GM19324 (cell line): Measurements from ENCODE around the gene EFCC1.
"Not testable (repeated sequence)": the region's sequence is repeated elsewhere in the genome, so short reads cannot be mapped to it uniquely, and the experiment has no call there.

Experiments
- ATAC-seq: cut with Tn5 transposase; IDR thresholded peaks from one replicate; pipeline ENCODE4 v1.9.1; 2021; ENCODE audit warnings: mild to moderate bottlenecking, moderate library complexity; ENCODE audit not compliant: unreplicated experiment, low FRiP score

EFCC1 gene

DNA sequence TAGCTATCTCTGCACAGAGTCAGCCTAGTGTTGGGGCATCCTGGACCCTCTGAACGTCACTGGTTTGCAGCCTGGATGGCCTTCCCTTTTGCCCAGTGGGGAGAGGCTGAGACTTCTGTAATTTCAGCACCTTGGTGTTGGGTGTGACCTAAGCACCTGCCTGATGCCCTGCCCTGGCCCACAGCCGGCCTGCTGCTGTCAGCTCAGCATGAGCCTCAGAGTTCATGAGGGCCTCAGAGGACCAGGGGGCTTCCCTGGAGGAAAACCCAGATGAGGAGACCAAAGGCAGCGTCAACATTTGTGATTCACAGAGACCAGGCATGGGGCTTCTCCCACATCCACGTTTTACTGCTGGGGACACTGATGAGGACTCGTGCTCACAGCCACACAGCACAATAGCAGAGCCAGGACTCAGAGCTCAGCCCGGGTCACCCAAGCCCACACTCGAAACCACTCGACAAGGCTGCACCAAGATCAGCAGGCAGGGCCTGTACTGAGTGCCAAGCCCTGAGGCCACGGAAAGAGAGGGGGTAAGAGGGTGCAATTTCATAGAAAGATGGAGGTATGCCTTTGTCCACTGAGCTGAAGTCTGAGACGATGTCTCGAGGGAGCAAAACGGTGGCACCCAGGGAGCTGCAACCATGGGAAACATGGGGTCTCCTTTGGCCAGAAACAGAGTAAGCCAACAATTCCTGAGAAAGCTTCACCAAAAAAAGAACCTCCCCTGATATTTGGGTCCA is 49.6 kb downstream of the EFCC1 start:
- ATAC-seq, result no peak

DNA sequence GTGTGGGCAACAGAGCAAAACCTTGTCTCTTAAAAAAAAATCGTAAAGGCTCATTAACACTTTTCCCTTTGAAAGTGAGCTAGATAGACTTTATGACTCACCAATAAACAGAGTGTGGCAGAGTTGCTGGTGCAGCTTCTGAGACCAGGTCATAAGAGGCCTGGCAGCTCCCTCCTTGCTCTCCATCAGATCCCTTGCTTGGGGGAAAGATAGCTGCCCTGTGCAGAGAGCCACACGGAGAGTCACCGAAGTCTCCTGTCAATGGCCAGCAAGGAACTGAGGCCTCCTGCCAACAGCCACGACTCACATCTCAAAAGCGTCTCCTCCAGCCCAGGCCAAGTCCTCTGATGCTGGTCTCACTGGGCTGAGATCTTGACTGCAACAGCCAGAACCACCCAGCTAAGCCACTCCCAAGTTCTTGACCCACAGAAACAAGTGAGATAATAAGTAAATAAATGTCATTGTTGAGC is 50.8 kb downstream of the EFCC1 start:
- ATAC-seq, result no peak

DNA sequence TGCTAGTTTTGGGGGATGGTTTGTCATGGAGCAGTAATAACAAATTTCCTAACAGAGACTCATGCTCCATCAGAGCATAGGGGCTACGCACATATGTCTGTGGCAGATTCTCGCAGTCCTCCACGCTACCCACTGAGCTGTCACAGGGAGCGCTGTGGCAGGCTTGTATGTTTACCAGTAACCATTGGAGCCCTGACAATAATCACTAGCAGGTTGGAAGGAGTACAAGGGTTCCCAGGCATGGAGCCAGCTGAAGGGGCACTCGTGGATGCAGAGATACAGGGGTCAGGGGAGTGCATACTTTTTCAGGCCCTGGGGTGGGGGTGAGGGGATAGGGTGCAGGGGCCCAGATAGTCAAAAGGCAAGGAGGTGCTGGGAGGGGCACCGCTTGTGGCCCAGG is 51.6 kb downstream of the EFCC1 start:
- ATAC-seq, result no peak

DNA sequence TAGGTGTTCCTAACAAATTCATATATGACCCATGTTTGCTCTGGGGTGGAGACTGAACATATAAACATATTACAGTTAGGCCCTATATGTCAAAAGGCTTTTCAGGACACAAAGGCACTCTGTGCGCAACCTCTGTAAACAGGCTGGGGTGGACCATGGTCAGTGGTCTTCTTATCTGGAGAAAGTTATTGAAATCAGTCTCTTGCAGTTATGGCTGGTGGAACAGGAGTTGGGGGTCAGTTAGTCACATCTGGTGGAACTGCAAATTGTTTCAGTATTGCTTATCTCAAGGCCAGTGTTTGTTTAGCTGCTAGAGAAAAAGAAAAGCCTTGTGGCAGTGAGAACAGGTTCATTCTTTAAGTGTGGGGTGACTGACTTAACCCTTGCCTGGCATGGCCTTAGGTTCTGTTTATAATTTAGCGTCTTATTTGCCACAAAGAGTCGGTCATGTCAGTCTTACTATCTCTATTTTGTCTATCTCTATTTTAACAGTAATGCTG is 53.6 kb downstream of the EFCC1 start:
- no peak for ATAC-seq

DNA sequence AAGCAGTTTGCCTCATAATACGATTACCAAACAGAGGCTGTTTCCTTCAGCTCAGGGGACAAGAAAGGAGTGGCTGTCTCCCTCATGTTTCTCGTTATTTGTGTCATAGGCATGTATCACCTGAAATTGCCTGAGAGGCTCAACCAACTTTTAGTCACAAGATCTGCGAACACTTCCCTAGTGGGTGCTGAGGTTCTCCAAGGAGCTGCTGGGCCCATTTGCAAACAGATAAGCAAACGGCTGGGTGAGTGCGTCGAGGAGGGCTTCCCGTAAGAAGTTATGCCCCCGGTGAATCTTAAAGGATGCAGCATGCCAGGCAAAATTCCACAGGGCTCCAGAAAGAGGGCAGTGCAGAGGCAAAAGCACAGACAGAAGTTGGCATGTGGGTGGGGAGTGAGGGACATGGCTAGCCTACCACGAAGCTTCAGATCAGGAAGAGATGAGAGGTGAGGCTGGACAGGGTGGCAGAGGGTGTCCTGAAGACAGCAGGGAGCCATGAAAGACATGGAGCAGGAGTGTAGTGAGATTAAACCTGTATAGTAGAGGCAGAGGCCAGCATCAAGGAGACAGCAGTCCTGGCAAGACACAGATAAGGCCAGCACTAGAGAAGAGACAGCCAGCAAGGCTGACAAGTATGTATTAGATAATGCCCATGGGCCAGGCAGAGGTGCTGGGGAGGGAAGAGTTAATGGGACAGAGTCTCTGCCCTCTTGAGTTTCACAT is 55.5 kb downstream of the EFCC1 start:
- ATAC-seq, result no peak

DNA sequence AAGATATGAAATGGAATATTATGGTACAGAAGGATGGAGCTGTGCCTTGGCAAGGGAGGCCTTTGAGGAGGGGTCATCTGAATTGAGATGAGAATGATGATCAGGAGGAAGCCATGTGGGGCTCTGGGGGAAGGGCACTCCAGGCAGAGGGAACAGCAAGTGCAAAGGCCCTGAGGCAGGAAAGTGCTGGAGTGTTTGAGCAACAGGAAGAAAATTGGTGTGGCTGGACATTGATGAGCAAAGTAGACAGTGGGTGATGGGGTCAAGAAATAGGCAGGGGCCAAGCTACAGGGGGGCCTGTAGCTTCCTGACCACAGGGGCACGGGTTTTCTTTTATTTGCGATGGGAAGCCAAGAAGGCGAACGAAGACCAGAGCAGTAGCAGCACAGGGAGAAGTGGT is 56.1 kb downstream of the EFCC1 start:
- no peak for ATAC-seq

DNA sequence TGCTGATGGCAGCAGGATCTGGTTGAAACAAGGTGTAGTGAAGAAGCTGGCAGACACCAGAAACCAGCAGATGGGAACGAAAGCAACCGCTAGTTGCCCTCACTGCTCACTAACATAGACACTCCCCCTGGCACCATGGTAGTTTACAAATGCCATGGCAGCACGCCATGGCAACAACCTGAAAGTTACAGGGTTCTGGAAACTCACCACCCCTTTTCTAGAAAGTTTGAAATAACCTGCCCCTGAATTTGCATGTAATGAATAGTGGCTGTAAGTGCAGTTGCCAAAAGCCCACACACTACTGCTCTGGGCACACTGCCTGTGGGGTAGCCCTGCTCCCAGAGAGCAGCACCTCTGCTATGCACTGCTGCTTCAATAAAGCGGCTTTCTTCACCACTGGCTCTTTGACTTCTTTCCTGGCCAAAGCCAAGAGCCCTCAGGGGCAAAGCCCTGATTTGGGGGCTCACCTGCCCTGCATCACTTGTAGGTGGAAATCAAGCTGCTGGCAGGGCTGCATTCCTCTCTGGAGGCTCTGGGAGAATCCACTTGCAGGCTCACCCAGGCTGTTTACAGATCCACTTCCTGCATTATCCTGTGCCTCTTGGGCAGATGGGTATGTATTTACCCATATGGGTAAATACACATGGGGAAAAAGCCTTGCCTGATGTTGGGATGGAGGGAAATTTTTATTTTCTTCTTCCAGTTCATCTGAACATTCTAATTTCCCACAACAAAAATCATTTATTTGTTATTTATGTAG is 57.5 kb downstream of the EFCC1 start:
- peak; percentile 89 for ATAC-seq

DNA sequence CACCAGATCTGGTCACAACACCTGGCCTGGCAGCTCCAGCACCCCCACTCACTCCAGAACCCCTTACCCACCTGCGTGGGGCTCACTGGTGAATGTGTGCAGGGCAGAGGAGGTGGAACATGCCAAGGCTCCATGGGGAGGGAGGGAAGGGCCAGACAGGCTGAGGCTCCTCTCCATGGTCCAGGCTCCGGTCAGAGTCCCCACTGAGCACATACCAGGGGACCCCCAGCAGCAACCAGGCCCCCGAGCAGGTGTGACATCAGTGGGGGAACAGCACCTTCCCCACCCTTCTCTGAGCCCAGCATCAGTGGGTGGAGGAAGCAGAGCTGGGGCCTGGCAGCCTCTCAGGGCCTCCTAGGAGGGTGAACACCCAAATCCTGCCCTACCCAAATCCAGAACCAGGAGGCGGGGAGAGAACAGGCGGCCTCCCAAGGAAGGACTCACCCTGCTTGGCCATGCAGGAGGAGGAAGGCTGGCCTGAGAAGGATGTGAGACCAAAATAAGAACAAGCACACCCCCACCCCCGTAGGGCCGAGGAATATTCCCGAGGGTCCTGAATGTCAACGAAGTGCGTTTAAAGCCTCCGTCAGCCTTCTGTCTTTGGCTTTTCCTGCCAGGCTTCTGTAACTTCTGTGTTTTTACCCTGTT is 58.3 kb downstream of the EFCC1 start:
- ATAC-seq, result no peak

DNA sequence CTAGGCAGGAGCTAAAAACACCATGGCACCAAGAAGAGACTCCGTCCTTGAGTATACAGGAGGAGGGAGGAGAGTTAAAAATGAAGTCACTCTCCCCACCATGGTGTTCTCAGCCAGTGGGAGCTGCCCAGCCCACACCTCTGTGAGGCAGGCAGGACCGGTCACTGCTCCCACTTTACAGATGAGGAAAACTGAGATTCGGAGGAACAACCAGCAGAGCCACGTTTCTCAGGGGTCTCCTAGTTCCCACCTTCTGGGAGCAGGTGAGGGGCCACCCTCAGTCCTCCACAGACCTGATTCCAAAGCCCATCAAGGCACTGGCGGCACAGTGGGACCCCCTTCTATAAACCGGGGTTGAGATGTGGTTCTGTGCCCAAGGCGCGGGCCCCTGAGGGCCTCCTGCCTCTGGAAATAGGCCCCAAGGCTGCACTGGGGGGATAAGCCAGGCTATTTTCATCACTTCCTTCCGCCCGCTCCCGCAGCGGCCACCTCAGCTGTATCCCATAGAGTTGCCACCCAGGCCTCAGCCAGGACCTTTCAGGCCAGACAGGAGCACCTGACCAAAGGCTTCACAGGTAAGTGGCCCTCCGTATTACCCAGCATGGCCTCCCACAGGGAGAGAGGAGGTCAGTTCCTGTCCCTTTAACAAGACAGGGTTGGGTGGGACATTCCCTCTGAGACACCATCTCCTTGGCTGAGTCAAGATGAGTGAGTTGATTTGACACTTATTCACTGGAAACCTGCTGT is 59.3 kb downstream of the EFCC1 start, which contains the start of gene GP9:
GP9 (plus strand) TSS at position 504 of the 747 bp plus-strand sequence. CDS start 961 bp downstream, outside the sequence.
- ATAC-seq, result no peak

DNA sequence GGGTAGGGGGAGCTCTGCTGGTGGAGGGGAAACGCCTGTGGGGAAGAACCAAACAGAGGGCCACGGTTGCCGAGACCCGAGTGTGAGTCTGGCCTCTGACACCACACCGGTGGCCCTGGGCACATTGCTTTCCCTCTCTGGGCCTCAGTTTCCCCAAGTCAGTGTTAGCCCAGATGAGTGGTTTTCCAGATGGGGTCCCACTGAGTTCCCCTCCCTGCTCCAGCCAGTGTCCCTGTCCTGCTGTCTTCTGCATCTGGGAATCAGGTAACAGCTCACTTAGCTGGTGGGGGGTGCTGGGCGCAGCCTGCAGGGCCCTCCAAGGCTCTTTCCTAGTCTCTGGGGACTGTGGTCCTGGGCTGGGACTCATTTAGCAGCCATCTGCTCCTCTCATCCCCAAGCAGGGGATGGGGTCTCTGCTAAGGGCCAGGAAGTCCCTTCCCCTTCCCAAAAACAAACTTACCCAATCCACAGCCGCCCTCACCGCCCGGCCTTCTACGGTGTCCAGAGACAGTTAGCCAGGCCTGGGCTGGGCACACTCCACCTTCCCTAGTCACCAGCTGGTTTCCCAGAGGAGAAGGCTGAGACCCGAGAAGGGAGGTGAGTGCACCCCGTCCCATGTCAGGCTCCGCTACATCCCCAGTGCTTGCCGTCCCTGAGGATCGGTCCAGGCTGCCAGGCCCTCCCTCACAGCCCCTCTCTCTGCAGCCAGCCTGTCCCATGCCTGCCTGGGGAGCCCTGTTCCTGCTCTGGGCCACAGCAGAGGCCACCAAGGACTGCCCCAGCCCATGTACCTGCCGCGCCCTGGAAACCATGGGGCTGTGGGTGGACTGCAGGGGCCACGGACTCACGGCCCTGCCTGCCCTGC is 60.2 kb downstream of the EFCC1 start:
- no peak for ATAC-seq

DNA sequence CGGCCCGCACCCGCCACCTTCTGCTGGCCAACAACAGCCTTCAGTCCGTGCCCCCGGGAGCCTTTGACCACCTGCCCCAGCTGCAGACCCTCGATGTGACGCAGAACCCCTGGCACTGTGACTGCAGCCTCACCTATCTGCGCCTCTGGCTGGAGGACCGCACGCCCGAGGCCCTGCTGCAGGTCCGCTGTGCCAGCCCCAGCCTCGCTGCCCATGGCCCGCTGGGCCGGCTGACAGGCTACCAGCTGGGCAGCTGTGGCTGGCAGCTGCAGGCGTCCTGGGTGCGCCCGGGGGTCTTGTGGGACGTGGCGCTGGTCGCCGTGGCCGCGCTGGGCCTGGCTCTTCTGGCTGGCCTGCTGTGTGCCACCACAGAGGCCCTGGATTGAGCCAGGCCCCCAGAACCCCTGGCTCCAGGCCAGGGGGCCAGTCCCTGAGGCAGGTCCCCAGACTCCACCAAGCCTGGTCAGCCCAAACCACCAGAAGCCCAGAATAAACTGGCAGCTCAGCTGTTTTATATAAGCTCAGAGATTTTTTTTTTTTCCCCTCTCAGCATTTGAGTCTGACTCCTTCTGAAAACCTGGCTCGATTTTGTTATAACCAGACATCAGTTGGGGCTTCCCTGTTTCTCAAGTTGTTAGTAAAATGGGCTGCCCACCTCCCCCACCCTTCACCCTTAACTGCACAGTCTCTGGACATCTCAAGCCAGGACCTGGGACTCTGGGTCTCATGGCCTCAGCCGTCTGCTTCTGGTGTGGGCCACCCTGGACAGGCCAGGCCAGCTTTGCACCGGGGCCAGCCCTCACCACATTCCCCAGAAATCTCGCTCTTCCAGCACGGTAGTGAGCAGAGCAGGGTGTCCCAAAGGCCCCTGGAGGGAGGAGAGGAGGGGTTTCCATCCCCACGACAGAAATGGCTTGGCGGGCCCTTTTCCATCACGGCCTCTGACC is 61.1 kb downstream of the EFCC1 start:
- no peak for ATAC-seq

DNA sequence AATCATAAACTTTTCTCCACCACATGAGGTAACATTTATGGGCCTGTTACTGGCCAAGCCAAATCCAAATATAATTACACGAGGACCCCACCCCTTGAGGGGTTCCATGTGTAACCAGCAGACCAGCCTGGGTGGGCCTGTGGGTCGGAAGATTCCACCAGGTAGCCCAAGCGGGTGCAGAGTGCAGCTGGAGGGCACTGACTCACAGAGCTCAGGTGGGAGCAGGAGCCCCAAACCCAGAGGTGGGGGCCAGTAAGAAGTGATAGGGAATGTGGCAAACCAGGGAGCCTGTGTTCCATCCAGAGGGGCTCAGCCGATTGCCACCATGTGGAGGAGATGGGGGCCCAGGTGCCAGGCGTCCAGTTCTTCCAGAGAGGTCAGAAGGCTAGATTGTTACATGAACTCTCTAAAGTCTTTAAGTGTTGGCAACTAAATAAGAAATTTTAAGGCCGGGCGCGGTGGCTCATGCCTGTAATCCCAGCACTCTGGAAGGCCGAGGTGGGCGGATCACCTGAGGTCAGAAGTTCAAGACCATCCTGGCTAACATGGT is 62.1 kb downstream of the EFCC1 start:
- ATAC-seq, result no peak

DNA sequence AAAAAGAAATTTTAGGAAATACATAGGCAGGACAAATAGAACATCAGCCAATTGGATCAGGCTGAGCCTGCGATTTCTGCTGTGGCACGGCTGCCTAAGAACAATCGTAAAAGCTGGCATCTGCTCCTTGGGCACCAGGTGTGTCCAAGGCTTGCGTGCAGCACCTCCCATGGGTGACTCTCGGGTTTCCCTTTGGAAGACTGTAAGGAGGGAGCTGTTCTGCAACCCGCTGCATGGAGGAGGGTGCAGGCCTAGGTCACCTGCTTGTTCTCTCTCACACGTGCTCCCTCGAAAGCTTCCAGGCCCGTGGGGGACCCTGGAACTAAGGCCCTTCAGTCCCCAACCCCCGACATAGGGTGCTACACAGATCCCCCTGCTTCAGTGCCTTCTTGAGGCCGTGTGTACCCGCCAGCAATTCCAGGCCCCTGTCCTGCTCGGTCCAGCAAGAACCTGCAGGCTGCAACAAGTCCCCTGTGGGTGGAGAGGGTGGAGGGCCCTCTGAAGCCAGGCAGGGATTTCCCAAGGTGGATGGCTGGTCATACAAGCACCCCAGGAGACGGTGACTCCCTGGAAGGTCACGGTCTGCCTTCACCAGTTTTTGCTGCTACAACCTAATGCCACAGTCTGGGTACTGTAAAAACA is 62.9 kb downstream of the EFCC1 start:
- ATAC-seq, result no peak

DNA sequence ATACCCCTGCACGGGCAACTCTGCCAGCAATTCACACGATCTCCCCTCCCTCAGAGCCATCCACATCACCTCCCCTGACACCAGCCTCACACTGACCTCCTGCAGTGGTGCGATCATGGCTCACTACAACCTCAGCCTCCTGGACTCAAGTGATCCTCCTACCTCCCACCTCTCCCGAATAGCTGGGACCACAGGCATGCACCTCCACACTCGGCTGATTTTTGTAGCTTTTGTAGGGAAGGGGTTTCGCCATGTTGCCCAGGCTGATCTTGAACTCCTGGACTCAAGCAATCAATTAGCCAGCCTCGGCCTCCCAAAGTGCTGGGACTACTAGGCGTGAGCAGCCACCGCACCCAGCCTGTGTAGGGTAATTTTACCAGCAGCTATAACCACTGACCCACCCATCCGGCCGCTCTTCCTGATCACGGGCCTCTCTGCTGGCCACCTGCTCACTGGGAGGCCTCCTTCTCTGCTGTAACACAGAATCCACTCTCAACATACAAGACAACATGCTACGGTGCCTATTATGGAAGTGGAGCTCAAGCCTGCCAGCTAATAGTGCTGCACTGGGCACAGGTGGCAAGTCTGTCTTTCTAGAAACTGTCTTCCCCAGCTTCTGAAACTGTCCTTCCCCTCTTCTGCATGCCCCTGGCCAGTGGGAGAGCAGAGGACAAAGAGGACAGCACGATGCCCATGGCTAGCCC is 64.1 kb downstream of the EFCC1 start:
- no peak for ATAC-seq

DNA sequence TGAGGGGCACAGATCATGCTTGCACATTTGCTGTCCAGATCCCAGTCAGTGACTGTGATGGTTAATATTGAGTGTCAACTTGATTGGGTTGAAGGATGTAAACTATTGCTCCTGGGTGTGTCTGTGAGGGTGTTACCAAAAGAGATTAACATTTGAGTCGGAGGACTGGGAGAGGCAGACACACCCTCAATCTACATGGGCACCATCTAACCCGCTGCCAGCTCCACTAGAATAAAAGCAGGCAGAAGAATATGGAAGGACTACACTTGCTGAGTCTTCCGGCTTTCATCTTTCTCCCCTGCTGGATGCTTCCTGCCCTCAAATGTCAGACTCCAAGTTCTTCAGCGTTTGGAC is 64.6 kb downstream of the EFCC1 start:
- no peak for ATAC-seq

DNA sequence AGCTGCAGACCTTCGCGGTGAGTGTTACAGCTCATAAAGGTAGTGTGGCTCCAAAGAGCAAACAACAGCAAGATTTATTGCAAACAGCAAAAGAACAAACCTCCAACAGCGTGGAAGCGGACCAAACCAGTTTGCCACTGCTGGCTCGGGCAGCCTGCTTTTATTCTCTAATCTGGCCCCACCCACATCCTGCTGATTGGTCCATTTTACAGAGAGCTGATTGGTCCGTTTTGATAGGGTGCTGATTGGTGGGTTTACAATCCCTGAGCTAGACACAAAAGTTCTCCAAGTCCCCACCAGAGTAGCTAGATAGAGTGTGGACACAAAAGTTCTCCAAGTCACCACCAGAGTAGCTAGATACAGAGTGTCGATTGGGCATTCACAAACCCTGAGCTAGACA is 66.6 kb downstream of the EFCC1 start:
- ATAC-seq, result not testable (repeated sequence)
